Naive thymus-derived CD4-positive, alpha-beta T cell (primary cell): ENCODE data around the gene USP54. TPM values are rescaled to one million over a fixed set of nuclear protein-coding genes. Genes with fewer than 3 reads are reported as not detected.

Source experiments
- ATAC-seq: fragments of 150-1000 bp; cut with Tn5 transposase; 2 replicates; pipeline ENCODE4 v1.10.0; 2021; ENCODE audit warnings: mild to moderate bottlenecking, moderate library complexity
- CTCF ChIA-PET: fragments of 350-600 bp; sonication (Branson Sonifier 250); formaldehyde crosslinking; loops from one replicate; lab custom pipeline; 2021; ENCODE audit warnings: antibody characterized with exemption; lab: Charles Lee
- POLR2A ChIA-PET: fragments of 350-600 bp; sonication (Branson Sonifier 250); formaldehyde crosslinking; loops from one replicate; lab custom pipeline; 2021; ENCODE audit warnings: antibody characterized with exemption, inconsistent platforms; lab: Charles Lee
- DNase-seq, 9 donors: peaks; one replicate each; pipeline versions ENCODE4 v3.0.0 to v3.0.0-alpha.2; 2020 to 2022; ENCODE audit warnings: mixed read lengths in 1 of 9
- H3K27ac ChIP-seq: one replicate; pipeline ENCODE4 v1.7.0; 2013; ENCODE audit warnings: mild to moderate bottlenecking, low read depth, low read length, moderate library complexity
- H3K27me3 ChIP-seq, 2 donors: one replicate each; pipeline ENCODE4 v1.7.0; 2013; ENCODE audit warnings: low read length in 2 of 2, mild to moderate bottlenecking in 2 of 2, moderate library complexity in 2 of 2; ENCODE audit not compliant: control insufficient read depth in 2 of 2, insufficient read depth in 2 of 2
- H3K36me3 ChIP-seq, 3 experiments: 1 replicate in 2 of 3; 2 replicates in 1 of 3; pipeline ENCODE4 v1.7.0; 2013; ENCODE audit warnings: low read length in 3 of 3, mild to moderate bottlenecking in 3 of 3, moderate library complexity in 1 of 3; ENCODE audit not compliant: insufficient read depth in 3 of 3, control insufficient read depth in 2 of 3
- H3K4me1 ChIP-seq, 2 donors: one replicate each; pipeline ENCODE4 v1.7.0; 2013; ENCODE audit warnings: low read length in 2 of 2, mild to moderate bottlenecking in 2 of 2, moderate library complexity in 1 of 2; ENCODE audit not compliant: control insufficient read depth in 2 of 2, insufficient read depth in 2 of 2
- H3K4me3 ChIP-seq: 2 replicates; pipeline ENCODE4 v1.7.0; 2013; ENCODE audit warnings: mild to moderate bottlenecking, low read length
- H3K9me3 ChIP-seq, 3 experiments: 1 replicate in 2 of 3; 2 replicates in 1 of 3; pipeline ENCODE4 v1.7.0; 2013; ENCODE audit warnings: low read length in 3 of 3; ENCODE audit not compliant: control insufficient read depth in 2 of 3
- H3K27ac Mint-ChIP-seq, 9 donors: one replicate each; pipeline ENCODE4 v1.8.0; 2020 to 2022; ENCODE audit warnings: mixed read lengths in 9 of 9, mild to moderate bottlenecking in 8 of 9, moderate library complexity in 5 of 9, inconsistent platforms in 2 of 9
- H3K27me3 Mint-ChIP-seq, 5 donors: one replicate each; pipeline ENCODE4 v1.8.0; 2021 to 2022; ENCODE audit warnings: mixed read lengths in 5 of 5, mild to moderate bottlenecking in 1 of 5
- H3K36me3 Mint-ChIP-seq, 5 donors: one replicate each; pipeline ENCODE4 v1.8.0; 2020 to 2022; ENCODE audit warnings: mixed read lengths in 5 of 5, mild to moderate bottlenecking in 3 of 5, inconsistent platforms in 1 of 5
- H3K4me1 Mint-ChIP-seq, 7 donors: one replicate each; pipeline ENCODE4 v1.8.0; 2020 to 2022; ENCODE audit warnings: mixed read lengths in 7 of 7, mild to moderate bottlenecking in 3 of 7, inconsistent platforms in 1 of 7
- H3K4me3 Mint-ChIP-seq, 10 donors: one replicate each; pipeline ENCODE4 v1.8.0; 2020 to 2022; ENCODE audit warnings: mild to moderate bottlenecking in 10 of 10, mixed read lengths in 10 of 10, moderate library complexity in 6 of 10, inconsistent platforms in 2 of 10
- H3K9me3 Mint-ChIP-seq, 11 donors: one replicate each; pipeline ENCODE4 v1.8.0; 2020 to 2022; ENCODE audit warnings: mixed read lengths in 11 of 11, mild to moderate bottlenecking in 4 of 11, inconsistent platforms in 1 of 11, moderate library complexity in 1 of 11
- intact Hi-C, 2 donors: fragments of 100-400 bp; cut with micrococcal nuclease; formaldehyde crosslinking; loops; one replicate each; pipeline ENCODE4 v1.15.1; 2023
- polyA plus RNA-seq, 2 donors: library from polyadenylated mRNA; unstranded; fragments of 300-500 nt; fragmentation: Illumina TruSeq; gene quantifications; one replicate each; pipeline ENCODE4 v1.2.3, GENCODE V29; 2021
- total RNA-seq, 6 experiments: library from RNA in 5 of 6; stranded (reverse) in 5 of 6; gene quantifications; 1 replicate in 5 of 6; 2 replicates in 1 of 6; pipeline ENCODE4 v1.2.3 and lab custom pipeline; 2021 to 2026

The USP54 gene
- total and polyA plus RNA-seq, 7 experiments from 2014 or later: 0.41 to 6.7 (median 3.0) TPM

DNA sequence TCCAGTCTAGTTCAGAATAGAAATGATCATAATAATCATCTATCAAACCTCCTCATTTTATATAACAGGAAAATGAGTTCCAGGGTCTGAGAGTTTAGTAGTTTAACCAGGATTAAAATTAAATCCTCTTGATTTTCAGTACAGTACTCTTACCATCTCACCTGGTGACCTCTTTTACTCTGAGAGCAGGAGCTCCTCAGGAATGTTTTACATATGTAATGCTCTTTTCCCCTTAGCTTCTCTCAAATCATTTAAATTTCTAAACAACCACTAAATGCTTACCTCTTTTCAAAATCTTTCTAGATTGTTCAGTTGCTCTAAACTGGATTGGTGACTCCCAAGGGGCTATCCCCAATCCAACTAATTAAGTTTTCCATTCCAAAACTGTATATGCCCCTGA, 85.1 kb downstream of the USP54 start:
- Mint-ChIP-seq H3K27ac (peak overlapping the region in 2 of 9 donors; percentile 34 to 49), H3K4me1 (peaks cover 8 to 22% (median 20%) of the 10 kb centered on the region in 7 donors)
- POLR2A ChIA-PET: interaction anchor here (2.2 kb wide), 1 partner anchor 9 kb away, joined by 5 read pairs; no protein-coding TSS in a partner anchor

DNA sequence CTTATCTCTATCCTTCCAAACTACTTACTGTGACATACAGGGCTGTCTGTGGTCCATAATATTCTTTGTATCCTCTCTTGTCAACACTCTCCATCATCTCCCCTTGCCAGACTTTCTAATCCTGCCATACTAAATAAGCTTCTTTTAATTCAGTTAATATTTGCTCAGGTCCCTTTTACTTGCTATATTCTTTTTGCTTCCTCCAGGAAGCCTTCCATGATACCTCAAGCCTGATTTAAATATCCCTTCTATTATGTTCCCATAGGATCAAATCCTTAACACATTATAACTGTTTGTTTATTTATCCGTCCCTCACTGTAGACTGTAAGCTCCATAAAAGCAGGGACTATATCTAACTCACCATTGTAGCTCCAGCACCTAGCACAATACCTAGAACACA, 88.1 kb downstream of the USP54 start:
- Mint-ChIP-seq H3K9me3 (no peaks in the 10 kb centered on the region), H3K4me1 (peaks cover 14 to 33% (median 24%) of the 10 kb centered on the region in 7 donors), H3K4me3 (no peak overlapping the region), H3K36me3 (peaks cover 17 to 41% (median 30%) of the 10 kb centered on the region in 5 donors), H3K27ac (peak overlapping the region in 1 of 9 donors; percentile 43), H3K27me3 (no peaks in the 10 kb centered on the region)
- H3K27ac ChIP-seq: no peak overlapping the region
- ATAC-seq (no peak), DNase-seq (no peak)
- H3K36me3 ChIP-seq: peaks cover 0 to 20% (median 0%) of the 10 kb centered on the region in 3 experiments
- no peaks in the 10 kb centered on the region for H3K9me3 ChIP-seq
- H3K4me1 ChIP-seq: peaks cover 0 to 8% of the 10 kb centered on the region in 2 donors
- POLR2A ChIA-PET: interaction anchor here (0.6 kb wide), 2 partner anchors 8 to 10 kb away, joined by 3 read pairs; no protein-coding TSS in a partner anchor
- H3K27me3 ChIP-seq: no peaks in the 10 kb centered on the region
- CTCF ChIA-PET: no interaction called here
- intact Hi-C loops: no loop called here
- no peak overlapping the region for H3K4me3 ChIP-seq

More for the DNA sequence above, 85.1 kb downstream of the USP54 start:
- no peaks in the 10 kb centered on the region for H3K9me3 ChIP-seq
- DNase-seq (no peak), ATAC-seq (no peak)
- CTCF ChIA-PET: interaction anchor here (0.9 kb wide), 1 partner anchor 137 kb away, joined by 3 read pairs; no protein-coding TSS in a partner anchor
- no peak overlapping the region for H3K27ac ChIP-seq
- peaks cover 0 to 8% of the 10 kb centered on the region in 2 donors for H3K4me1 ChIP-seq
- H3K27me3 ChIP-seq: no peaks in the 10 kb centered on the region
- peaks cover 17 to 41% (median 30%) of the 10 kb centered on the region in 5 donors for H3K36me3 Mint-ChIP-seq
- no peaks in the 10 kb centered on the region for H3K9me3 Mint-ChIP-seq
- peaks cover 0 to 20% (median 0%) of the 10 kb centered on the region in 3 experiments for H3K36me3 ChIP-seq
- no peak overlapping the region for H3K4me3 ChIP-seq
- H3K4me3 Mint-ChIP-seq: no peak overlapping the region
- intact Hi-C loops: no loop called here
- no peaks in the 10 kb centered on the region for H3K27me3 Mint-ChIP-seq

DNA sequence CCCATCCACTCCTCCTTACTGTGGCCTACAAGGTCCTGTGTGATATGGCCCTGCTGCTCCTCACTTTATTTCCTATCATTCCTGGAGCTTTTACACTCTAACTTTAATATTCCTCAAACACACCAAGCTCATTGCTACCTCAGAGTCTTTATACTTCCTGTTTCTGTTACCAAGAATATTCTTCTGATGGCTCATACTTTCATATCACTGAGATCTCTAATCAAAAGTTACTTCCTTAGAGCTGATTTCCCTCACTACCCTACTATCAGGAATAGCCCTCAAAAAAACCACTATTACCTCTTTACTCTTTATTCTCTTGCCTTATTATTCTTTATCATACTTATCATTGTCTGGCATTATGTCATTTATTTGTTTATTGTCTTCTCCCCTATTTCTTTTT, 89.5 kb downstream of the USP54 start:
- intact Hi-C loops: no loop called here
- Histone ChIP-seq H3K36me3 (peaks cover 0 to 20% (median 0%) of the 10 kb centered on the region in 3 experiments), H3K27me3 (no peaks in the 10 kb centered on the region), H3K4me3 (no peak overlapping the region), H3K9me3 (no peaks in the 10 kb centered on the region), H3K27ac (no peak overlapping the region), H3K4me1 (peaks cover 4 to 12% of the 10 kb centered on the region in 2 donors)
- Mint-ChIP-seq H3K27me3 (no peaks in the 10 kb centered on the region), H3K9me3 (no peaks in the 10 kb centered on the region), H3K36me3 (peaks cover 17 to 41% (median 31%) of the 10 kb centered on the region in 5 donors), H3K27ac (peak overlapping the region; percentile 1 to 63 (median 33)), H3K4me1 (peaks cover 25 to 44% (median 35%) of the 10 kb centered on the region in 7 donors), H3K4me3 (peak overlapping the region in 7 of 10 donors; percentile 7 to 66 (median 23))
- CTCF ChIA-PET: no interaction called here
- ATAC-seq (peak; percentile 47), DNase-seq (no peak)
- POLR2A ChIA-PET: interaction anchor here (0.7 kb wide), 1 partner anchor 124 kb away, joined by 4 read pairs; no protein-coding TSS in a partner anchor

DNA sequence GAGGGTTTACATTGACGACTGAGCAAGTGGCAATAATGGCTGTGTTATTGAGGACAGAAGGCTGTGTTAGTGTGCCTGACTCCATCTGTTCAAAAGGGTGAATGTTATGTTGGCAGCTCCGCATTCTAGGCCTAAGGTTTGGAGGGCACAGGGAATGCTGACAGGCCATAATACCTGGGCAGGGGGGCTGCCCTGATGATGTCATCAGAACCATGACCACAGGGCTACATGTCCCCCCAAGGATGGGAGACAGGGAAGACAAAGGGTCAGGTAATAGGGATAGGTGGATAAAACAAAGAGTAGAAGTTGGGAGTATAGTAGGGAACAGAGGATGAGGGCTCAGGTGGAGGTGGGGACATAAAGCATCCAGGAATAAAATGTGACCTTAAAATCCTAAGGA, 93.5 kb downstream of the USP54 start:
- peaks cover 25 to 31% of the 10 kb centered on the region in 2 donors for H3K4me1 ChIP-seq

DNA sequence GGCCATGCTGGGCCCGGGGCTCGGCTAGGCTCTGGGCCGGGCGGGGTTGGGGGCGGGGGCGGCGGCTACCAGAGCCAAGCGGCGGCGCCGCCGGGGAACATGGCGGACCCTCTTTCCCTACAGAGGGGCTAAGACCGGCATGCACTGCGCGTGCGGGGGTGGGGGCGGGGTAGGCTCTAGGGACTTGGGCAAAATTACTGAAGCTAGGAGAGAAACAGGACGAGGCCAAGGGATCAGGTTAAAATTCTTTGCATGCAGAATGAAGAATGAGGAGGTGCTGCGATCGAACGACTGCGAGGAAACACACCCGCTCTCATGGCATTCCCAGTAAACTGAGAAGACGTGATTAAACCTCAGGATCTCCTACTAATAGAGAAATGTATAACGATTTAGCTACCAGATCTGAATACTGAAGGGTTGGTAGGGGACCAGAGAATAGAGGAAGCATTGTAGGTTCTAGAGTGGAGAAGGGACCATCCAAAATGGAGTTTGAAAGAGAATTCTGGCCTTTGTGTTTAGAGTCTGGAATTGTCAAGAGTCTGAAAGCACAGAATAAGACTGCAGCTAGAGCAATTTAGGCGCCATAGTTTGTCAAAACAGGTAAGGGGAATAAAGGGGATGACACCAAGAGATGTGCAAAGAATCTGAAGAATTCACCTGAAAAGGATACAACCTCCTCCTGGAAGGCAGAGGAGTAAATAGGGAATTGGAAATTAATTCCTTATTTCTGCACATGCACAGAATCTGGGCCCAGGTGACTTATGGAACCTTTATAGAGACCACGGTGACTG, 95.1 kb downstream of the USP54 start, which contains the start of gene PPP3CB:
Gene PPP3CB (minus strand): TSS at position 141 of the 791 bp plus-strand sequence. CDS start 135 bp downstream, at position 6.
- peak within 1 kb of the TSS; percentile 83 to 99 (median 93) for H3K27ac Mint-ChIP-seq
- peak in 6 of 9 donors; percentile 77 to 93 (median 84) for DNase-seq
- no peaks in the 10 kb centered on the region for H3K9me3 Mint-ChIP-seq
- Histone ChIP-seq H3K9me3 (no peaks in the 10 kb centered on the region), H3K4me1 (peaks cover 19 to 38% of the 10 kb centered on the region in 2 donors), H3K27me3 (no peaks in the 10 kb centered on the region), H3K4me3 (peak within 1 kb of the TSS; percentile 99), H3K27ac (peak within 1 kb of the TSS; percentile 91), H3K36me3 (peaks cover 0 to 5% (median 0%) of the 10 kb centered on the region in 3 experiments)
- ATAC-seq: peak; percentile 89
- POLR2A ChIA-PET: interaction anchor here (0.5 to 2.5 kb wide), 25 partner anchors 11 to 496 kb away, joined by 3 to 22 read pairs (median 4); partner anchors contain the start of genes ANXA7, CFAP70, MRPS16 and SEC24C
- peaks cover 0 to 22% (median 0%) of the 10 kb centered on the region in 5 donors for H3K36me3 Mint-ChIP-seq
- peaks cover 44 to 63% (median 55%) of the 10 kb centered on the region in 7 donors for H3K4me1 Mint-ChIP-seq
- peak within 1 kb of the TSS; percentile 84 to 99 (median 90) for H3K4me3 Mint-ChIP-seq
- H3K27me3 Mint-ChIP-seq: no peaks in the 10 kb centered on the region
- intact Hi-C loops: loop anchor here (1.0 to 10.0 kb wide), 23 partner anchors 19 to 1736 kb away; partner anchors contain the start of genes ANXA7 (in 2 of the 2), CFAP70 (in 2 of the 2), DNAJC9 (in 2 of the 2) and MRPS16 (in 2 of the 2)
- CTCF ChIA-PET: no interaction called here

More for the DNA sequence above, 93.5 kb downstream of the USP54 start:
- Mint-ChIP-seq H3K27me3 (no peaks in the 10 kb centered on the region), H3K4me1 (peaks cover 48 to 70% (median 62%) of the 10 kb centered on the region in 7 donors), H3K36me3 (peaks cover 2 to 29% (median 6%) of the 10 kb centered on the region in 5 donors), H3K27ac (peak overlapping the region in 7 of 9 donors; percentile 58 to 93 (median 68)), H3K9me3 (no peaks in the 10 kb centered on the region), H3K4me3 (peak overlapping the region in 4 of 10 donors; percentile 8 to 89 (median 21))
- Histone ChIP-seq H3K27me3 (no peaks in the 10 kb centered on the region), H3K4me3 (no peak overlapping the region), H3K9me3 (no peaks in the 10 kb centered on the region), H3K27ac (no peak overlapping the region), H3K36me3 (peaks cover 0 to 5% (median 0%) of the 10 kb centered on the region in 3 experiments)
- intact Hi-C loops: loop anchor here in 1 of 2 donors (5.0 to 10.0 kb wide), 7 partner anchors 290 to 1735 kb away; partner anchors contain the start of genes ECD, FAM149B1, KAT6B and NDST2
- DNase-seq: no peak
- ChIA-PET POLR2A (interaction anchor here (1.0 kb wide), 1 partner anchor 9 kb away, joined by 5 read pairs; no protein-coding TSS in a partner anchor), CTCF (no interaction called here)
- no peak for ATAC-seq
